ENCODE results near the gene WASF1. TPM values are rescaled to one million over a fixed set of nuclear protein-coding genes. Genes with fewer than 3 reads are reported as not detected.

WASF1 gene
- total RNA-seq, 1 experiment from 2014 or later, result 28.6 TPM

- no peaks in the 10 kb centered on the region for H3K4me1 Mint-ChIP-seq
- Histone ChIP-seq H4K91ac (ENCODE audit: insufficient read length, low read depth, low read length) (no peak overlapping the region), H2BK5ac (ENCODE audit: insufficient read length, low read length) (no peak overlapping the region), H3K9ac (ENCODE audit: extremely low read depth, insufficient read length, low read length) (no peak overlapping the region), H3T11ph (ENCODE audit: low read length) (no peak overlapping the region), H2BK120ac (ENCODE audit: low read depth, low read length, poor library complexity, severe bottlenecking) (no peak overlapping the region), H3K18ac (ENCODE audit: insufficient read length, low read depth, low read length) (no peak overlapping the region), H4K8ac (replicated peaks; ENCODE audit: insufficient read length, low read depth, low read length) (no peak overlapping the region), H3K23ac (ENCODE audit: insufficient read length, low read depth, low read length) (no peak overlapping the region), H2BK12ac (ENCODE audit: insufficient read length, low read depth, low read length) (no peak overlapping the region), H2BK15ac (ENCODE audit: low read depth, low read length) (no peak overlapping the region), H3K9me3 (ENCODE audit: control insufficient read depth, low read depth, low read length) (no peaks in the 10 kb centered on the region), H3K79me2 (ENCODE audit: insufficient read depth, low read length) (no peaks in the 10 kb centered on the region), H3K27ac (ENCODE audit: insufficient read length, low read depth, low read length) (no peak overlapping the region), H2AFZ (ENCODE audit: low read length) (no peak overlapping the region), H4K5ac (ENCODE audit: insufficient read length, low read depth, low read length) (no peak overlapping the region), H3K23me2 (ENCODE audit: insufficient read length, low read depth, low read length, poor library complexity, severe bottlenecking) (no peaks in the 10 kb centered on the region), H3K79me1 (ENCODE audit: insufficient read depth, low read depth, low read length, poor library complexity, severe bottlenecking) (no peaks in the 10 kb centered on the region), H4K20me1 (ENCODE audit: control insufficient read depth, insufficient read depth, insufficient read length) (no peaks in the 10 kb centered on the region), H3K27me3 (ENCODE audit: insufficient read depth, low read length) (no peaks in the 10 kb centered on the region), H2AK5ac (ENCODE audit: insufficient read length, low read length) (no peak overlapping the region), H3K56ac (ENCODE audit: insufficient read length, low read depth, low read length) (no peak overlapping the region), H2BK20ac (ENCODE audit: low read depth, low read length, poor library complexity, severe bottlenecking) (no peak overlapping the region), H3K4me1 (ENCODE audit: insufficient read depth, low read length) (no peaks in the 10 kb centered on the region), H3K4ac (ENCODE audit: low read depth, low read length) (no peak overlapping the region), H3K14ac (ENCODE audit: insufficient read depth, low read length) (no peak overlapping the region), H3K4me2 (ENCODE audit: insufficient read depth, insufficient read length, low read length) (no peak overlapping the region)
- H3K36me3 Mint-ChIP-seq (ENCODE audit: insufficient read depth in 1 of 3, low read depth in 3 of 3), result peaks cover 19 to 52% (median 49%) of the 10 kb centered on the region in 3 experiments; a peak in 6 of 7 replicates
- WGBS (ENCODE audit: extremely low coverage, insufficient read length, low lambda C conversion rate), result no CpG with 5 or more reads among the region's 1 CpG
- H3K4me3 Mint-ChIP-seq, result no peak overlapping the region
- H3K9me3 Mint-ChIP-seq, result no peaks in the 10 kb centered on the region
- TF ChIP-seq CTCF (conservative IDR thresholded peaks at IDR 0.05), result no peak
- DNase-seq, result no peak
- H3K27me3 Mint-ChIP-seq (ENCODE audit: low read depth), result no peaks in the 10 kb centered on the region
- H3K27ac Mint-ChIP-seq, result no peak overlapping the region
Measured at GRCh38 chr6:110214338-110214737, 34.9 kb upstream of the WASF1 start.

All from H9 (cell line).